ENCODE results near the gene COL1A1. TPM values are rescaled to one million over a fixed set of nuclear protein-coding genes. Genes with fewer than 3 reads are reported as not detected.
A peak's percentile ranks its signal among the peaks of the same experiment; 100 is the strongest.

COL1A1 gene
- total RNA-seq, 6 donors from 2014 or later, result 15.4 to 555 (median 117) TPM

GRCh38 chr17:50187394-50187725, 14.1 kb downstream of the COL1A1 start:
- no peak for TF ChIP-seq POLR2AphosphoS5 (IDR thresholded peaks at IDR 0.05)
- no peak for TF ChIP-seq POLR2A (IDR thresholded peaks at IDR 0.05)
- TF ChIP-seq, protein P1, sequence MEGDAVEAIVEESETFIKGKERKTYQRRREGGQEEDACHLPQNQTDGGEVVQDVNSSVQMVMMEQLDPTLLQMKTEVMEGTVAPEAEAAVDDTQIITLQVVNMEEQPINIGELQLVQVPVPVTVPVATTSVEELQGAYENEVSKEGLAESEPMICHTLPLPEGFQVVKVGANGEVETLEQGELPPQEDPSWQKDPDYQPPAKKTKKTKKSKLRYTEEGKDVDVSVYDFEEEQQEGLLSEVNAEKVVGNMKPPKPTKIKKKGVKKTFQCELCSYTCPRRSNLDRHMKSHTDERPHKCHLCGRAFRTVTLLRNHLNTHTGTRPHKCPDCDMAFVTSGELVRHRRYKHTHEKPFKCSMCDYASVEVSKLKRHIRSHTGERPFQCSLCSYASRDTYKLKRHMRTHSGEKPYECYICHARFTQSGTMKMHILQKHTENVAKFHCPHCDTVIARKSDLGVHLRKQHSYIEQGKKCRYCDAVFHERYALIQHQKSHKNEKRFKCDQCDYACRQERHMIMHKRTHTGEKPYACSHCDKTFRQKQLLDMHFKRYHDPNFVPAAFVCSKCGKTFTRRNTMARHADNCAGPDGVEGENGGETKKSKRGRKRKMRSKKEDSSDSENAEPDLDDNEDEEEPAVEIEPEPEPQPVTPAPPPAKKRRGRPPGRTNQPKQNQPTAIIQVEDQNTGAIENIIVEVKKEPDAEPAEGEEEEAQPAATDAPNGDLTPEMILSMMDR (IDR thresholded peaks at IDR 0.05), result no peak
- TF ChIP-seq EP300 (IDR thresholded peaks at IDR 0.05), result no peak
- ATAC-seq (ENCODE audit: low FRiP score in 2 of 2), result no peak

GRCh38 chr17:50186661-50187393, 14.6 kb downstream of the COL1A1 start:
- H3K36me3 ChIP-seq, result peaks cover 0 to 55% (median 29%) of the 10 kb centered on the region in 4 donors
- TF ChIP-seq POLR2A (IDR thresholded peaks at IDR 0.05), result no peak
- TF ChIP-seq, protein P1 (IDR thresholded peaks at IDR 0.05), result no peak
- TF ChIP-seq POLR2AphosphoS5 (IDR thresholded peaks at IDR 0.05), result no peak
- H3K27ac ChIP-seq, result no peak overlapping the region
- 90 to 91% methylated on average over 21 to 24 of the region's 24 CpGs for WGBS, 2 donors
- peaks cover 6 to 11% (median 9%) of the 10 kb centered on the region in 4 donors for H3K4me1 ChIP-seq
- no peaks in the 10 kb centered on the region for H3K9me3 ChIP-seq
- H3K4me3 ChIP-seq, result no peak overlapping the region
- H3K27me3 ChIP-seq, result no peaks in the 10 kb centered on the region
- DNase-seq (peak in 1 of 2 donors; percentile 56), ATAC-seq (ENCODE audit: low FRiP score in 2 of 2) (no peak)

More at GRCh38 chr17:50187394-50187725, 14.1 kb downstream of the COL1A1 start:
- no peak overlapping the region for H3K4me3 ChIP-seq
- no peaks in the 10 kb centered on the region for H3K27me3 ChIP-seq
- H3K36me3 ChIP-seq, result peaks cover 0 to 60% (median 32%) of the 10 kb centered on the region in 4 donors
- H3K27ac ChIP-seq, result no peak overlapping the region
- WGBS, 2 donors, result 78 to 86% methylated on average over 4 of the region's 4 CpGs
- peaks cover 6 to 11% (median 9%) of the 10 kb centered on the region in 4 donors for H3K4me1 ChIP-seq
- no peak for DNase-seq
- H3K9me3 ChIP-seq, result no peaks in the 10 kb centered on the region

DNA sequence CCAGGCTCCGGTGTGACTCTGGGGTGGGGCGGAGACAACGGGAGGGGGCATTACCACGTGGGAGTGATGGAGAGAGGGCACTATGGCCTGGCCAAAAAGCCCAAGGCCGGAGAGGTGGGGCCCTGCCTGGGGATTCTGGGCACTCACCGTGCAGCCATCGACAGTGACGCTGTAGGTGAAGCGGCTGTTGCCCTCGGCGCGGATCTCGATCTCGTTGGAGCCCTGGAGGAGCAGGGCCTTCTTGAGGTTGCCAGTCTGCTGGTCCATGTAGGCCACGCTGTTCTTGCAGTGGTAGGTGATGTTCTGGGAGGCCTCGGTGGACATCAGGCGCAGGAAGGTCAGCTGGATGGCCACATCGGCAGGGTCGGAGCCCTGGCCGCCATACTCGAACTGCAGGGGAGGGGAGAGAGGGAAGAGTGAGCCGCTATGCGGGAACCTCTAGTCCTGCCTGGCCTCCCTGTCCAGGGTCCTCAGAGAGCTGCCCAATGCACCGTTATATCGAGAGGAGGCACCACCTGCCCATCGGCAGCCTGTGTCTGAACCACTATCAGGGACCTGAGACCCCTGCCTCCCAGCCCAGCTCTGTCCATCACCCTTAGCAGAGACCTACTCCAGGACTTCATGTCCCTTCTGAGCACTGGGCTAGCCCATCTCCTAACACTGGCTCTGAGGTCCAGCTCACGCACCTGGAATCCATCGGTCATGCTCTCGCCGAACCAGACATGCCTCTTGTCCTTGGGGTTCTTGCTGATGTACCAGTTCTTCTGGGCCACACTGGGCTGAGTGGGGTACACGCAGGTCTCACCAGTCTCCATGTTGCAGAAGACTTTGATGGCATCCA, 15.6 kb downstream of the COL1A1 start:
- ATAC-seq (ENCODE audit: low FRiP score in 2 of 2) (no peak), DNase-seq (peak in 1 of 2 donors; percentile 53)
- no peak for TF ChIP-seq POLR2AphosphoS5 (IDR thresholded peaks at IDR 0.05)
- TF ChIP-seq, protein P1 (IDR thresholded peaks at IDR 0.05), result no peak
- TF ChIP-seq POLR2A (IDR thresholded peaks at IDR 0.05), result no peak
- no peak for TF ChIP-seq EP300 (IDR thresholded peaks at IDR 0.05)
- no peak overlapping the region for H3K27ac ChIP-seq
- no peak overlapping the region for H3K4me3 ChIP-seq
- H3K4me1 ChIP-seq, result peaks cover 6 to 11% (median 9%) of the 10 kb centered on the region in 4 donors
- WGBS, 2 donors, result 73 to 85% methylated on average over 9 to 29 of the region's 31 CpGs
- H3K9me3 ChIP-seq, result no peaks in the 10 kb centered on the region
- no peaks in the 10 kb centered on the region for H3K27me3 ChIP-seq
- peaks cover 0 to 48% (median 24%) of the 10 kb centered on the region in 4 donors for H3K36me3 ChIP-seq

DNA sequence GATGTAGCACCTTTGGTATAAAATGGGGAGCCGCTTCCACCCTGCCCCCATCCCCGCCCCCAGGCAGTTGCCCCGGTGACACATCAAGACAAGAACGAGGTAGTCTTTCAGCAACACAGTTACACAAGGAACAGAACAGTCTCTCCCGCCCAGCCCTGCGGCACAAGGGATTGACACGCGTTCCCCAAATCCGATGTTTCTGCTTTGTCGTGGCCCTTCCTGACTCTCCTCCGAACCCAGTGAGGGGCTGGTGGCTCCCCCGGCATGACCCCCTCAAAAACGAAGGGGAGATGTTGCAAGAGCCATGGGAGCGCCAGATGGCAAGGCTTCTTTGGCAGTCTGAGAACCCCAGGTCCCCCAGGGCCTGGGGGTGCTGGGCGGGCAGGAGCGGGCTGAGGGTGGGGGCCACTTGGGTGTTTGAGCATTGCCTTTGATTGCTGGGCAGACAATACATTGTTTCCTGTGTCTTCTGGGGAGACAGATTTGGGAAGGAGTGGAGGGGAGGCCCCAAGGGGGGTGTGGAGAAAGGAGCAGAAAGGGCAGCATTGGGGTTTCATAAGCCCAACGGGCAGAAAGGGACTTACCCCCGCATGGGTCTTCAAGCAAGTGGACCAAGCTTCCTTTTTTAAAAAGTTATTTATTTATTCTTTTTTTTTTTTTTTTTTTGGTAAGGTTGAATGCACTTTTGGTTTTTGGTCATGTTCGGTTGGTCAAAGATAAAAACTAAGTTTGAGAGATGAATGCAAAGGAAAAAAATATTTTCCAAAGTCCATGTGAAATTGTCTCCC, 16.6 kb downstream of the COL1A1 start:
- H3K9me3 ChIP-seq, result no peaks in the 10 kb centered on the region
- peak overlapping the region in 3 of 4 donors; percentile 19 to 36 (median 30) for H3K27ac ChIP-seq
- peak; percentile 52 to 60 for DNase-seq
- H3K4me1 ChIP-seq, result peaks cover 6 to 11% (median 9%) of the 10 kb centered on the region in 4 donors
- 68% methylated on average over 19 of the region's 19 CpGs for WGBS, 2 donors
- H3K36me3 ChIP-seq, result peaks cover 0 to 39% (median 19%) of the 10 kb centered on the region in 4 donors
- ATAC-seq (ENCODE audit: low FRiP score in 2 of 2), result peak in 1 of 2 donors; percentile 7
- no peaks in the 10 kb centered on the region for H3K27me3 ChIP-seq
- H3K4me3 ChIP-seq, result no peak overlapping the region
- peak in 1 of 2 donors; percentile 26 for TF ChIP-seq POLR2AphosphoS5 (IDR thresholded peaks at IDR 0.05)
- TF ChIP-seq, protein P1 (IDR thresholded peaks at IDR 0.05), result no peak
